Ovary (tissue), 9 donors: ENCODE data around the gene DNHD1. TPM values are rescaled to one million over a fixed set of nuclear protein-coding genes. Genes with fewer than 3 reads are reported as not detected.

Source experiments
- DNase-seq, 5 donors: peaks; one replicate each; pipeline ENCODE4 v3.0.0-alpha.2; 2019 to 2020
- H3K27ac ChIP-seq, 2 donors: fragments of 200-600 bp; one replicate each; pipeline versions ENCODE4 v1.5.1 to v1.8.0; 2019 to 2022
- H3K27me3 ChIP-seq: fragments of 200-600 bp; one replicate; pipeline ENCODE4 v1.8.0; 2022
- H3K36me3 ChIP-seq: fragments of 200-600 bp; sonication (generic); one replicate; pipeline ENCODE4 v1.5.1; 2019
- H3K4me1 ChIP-seq: one replicate; pipeline ENCODE4 v1.8.1; 2013; ENCODE audit warnings: mild to moderate bottlenecking, moderate library complexity; ENCODE audit not compliant: insufficient read depth
- H3K4me3 ChIP-seq: fragments of 200-600 bp; sonication (generic); one replicate; pipeline ENCODE4 v1.5.1; 2017
- H3K9me3 ChIP-seq, 2 donors: fragments of 200-600 bp in 1 of 2; sonication (generic) in 1 of 2; one replicate each; pipeline versions ENCODE4 v1.5.1 to v1.8.1; 2013 to 2019; ENCODE audit warnings: mild to moderate bottlenecking in 1 of 2, moderate library complexity in 1 of 2
- CTCF ChIP-seq, 3 donors: fragments of 450-650 bp in 2 of 3; fragments of 200-600 bp in 1 of 3; IDR thresholded peaks; one replicate each; pipeline versions ENCODE4 v1.5.1 to v1.8.0; 2016 to 2022; ENCODE audit warnings: antibody characterized with exemption in 3 of 3, mild to moderate bottlenecking in 1 of 3
- EP300 ChIP-seq: sonication (generic); formaldehyde crosslinking; IDR thresholded peaks from one replicate; pipeline ENCODE4 v1.6.1; 2017; ENCODE audit warnings: antibody characterized with exemption
- POLR2A ChIP-seq: fragments of 450-650 bp; IDR thresholded peaks from one replicate; pipeline ENCODE4 v1.6.1; 2017; ENCODE audit warnings: antibody characterized with exemption, mild to moderate bottlenecking, moderate library complexity
- WGBS, 3 donors: extraction: QIAGEN DNeasy Blood & Tissue Kit in 1 of 3; methylation state at CpG; one replicate each; pipeline versions ENCODE4 v1.1.5 to v1.1.7; 2013 to 2017; 5-methylcytosine and 5-hydroxymethylcytosine counted together
- intact Hi-C, 4 donors: fragments of 100-400 bp; cut with DNase I; formaldehyde crosslinking; loops; one replicate each; pipeline versions ENCODE4 v1.11.0 to v1.15.1; 2022 to 2023
- polyA plus RNA-seq, 2 donors: library from polyadenylated mRNA; stranded (reverse); fragments of 200-250 nt in 1 of 2; fragments of 350-450 nt in 1 of 2; fragmentation: Illumina TruSeq in 1 of 2; extraction: RNeasy Lipid Tissue Mini Kit (QIAGEN cat#74804) in 1 of 2; gene quantifications; one replicate each; pipeline ENCODE4 v1.2.3, GENCODE V29; 2013 to 2014
- total RNA-seq, 7 donors: library from RNA; depleted of rRNA in 2 of 7; stranded (reverse); fragments of >200 nt in 2 of 7; fragmentation: NEBNext Ultra II Directional in 3 of 7; extraction: Animal tissue kit (Norgen Biotek cat#: 25700) in 3 of 7; gene quantifications; one replicate each; pipeline versions ENCODE4 v1.1.0 to v1.2.4, GENCODE V29; 2016 to 2023
- donor health status: DM: no; HTN: no; CAD: no; lungs with moderate emphysema.
- donor health status: DM: no; HTN: no; CAD: no.
- donor health status: Bipolar disorder and iron deficiency.
- donor health status: DM: yes; HTN: yes; CAD: no.
- donor health status: DM: no; HTN: no; CAD: no.
- donor health status: DM: yes; HTN: yes; CAD: no.

The DNHD1 gene
- total and polyA plus RNA-seq, 9 donors: 4.0 to 27.6 (median 9.2) TPM

- H3K36me3 ChIP-seq: no peaks in the 10 kb centered on the region
- peak; percentile 89 to 95 (median 90) for DNase-seq
- WGBS, 3 donors: 0 to 1% (median 0%) methylated on average over 16 of the region's 16 CpGs
- H3K4me1 ChIP-seq: peaks cover 4% of the 10 kb centered on the region
- H3K27me3 ChIP-seq: no peaks in the 10 kb centered on the region
- no peak for TF ChIP-seq EP300
- TF ChIP-seq POLR2A: peak; percentile 47
- intact Hi-C loops: loop anchor here in 1 of 4 donors (5.0 kb wide), 1 partner anchor 137 kb away; the partner anchor contains the start of genes ARFIP2 and TIMM10B
- peak within 1 kb of the TSS; percentile 68 for H3K4me3 ChIP-seq
- H3K27ac ChIP-seq: peak within 1 kb of the TSS; percentile 54 to 55
- no peaks in the 10 kb centered on the region for H3K9me3 ChIP-seq
Measured at GRCh38 chr11:6619004-6619745, 122.1 kb downstream of the DNHD1 start, which contains the start of gene TPP1. TSS of gene TPP1 (minus strand) at chr11:6619422. CDS start at chr11:6619400, 22 bp downstream.

DNA sequence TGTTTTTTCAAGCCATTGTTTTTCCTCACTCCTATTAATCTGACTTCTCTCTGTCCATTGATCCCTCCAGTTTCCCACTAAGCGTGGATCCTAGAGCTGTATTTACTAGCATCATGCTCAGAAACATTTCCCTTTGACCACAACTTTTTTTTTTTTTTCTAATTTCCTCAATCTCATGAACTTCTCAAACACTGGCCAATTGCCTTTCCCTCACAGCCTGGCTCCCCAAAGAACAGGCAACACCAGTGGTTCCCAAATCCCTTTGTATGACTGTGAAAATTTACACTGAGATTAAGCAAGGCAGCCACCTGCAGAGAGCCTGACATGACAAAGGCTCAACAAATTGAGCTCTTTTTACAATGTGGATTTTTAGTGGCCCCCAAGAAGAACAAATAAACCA, 123.6 kb downstream of the DNHD1 start:
- Histone ChIP-seq H3K27ac (no peak overlapping the region), H3K4me1 (peaks cover 4% of the 10 kb centered on the region), H3K4me3 (no peak overlapping the region), H3K27me3 (no peaks in the 10 kb centered on the region), H3K9me3 (no peaks in the 10 kb centered on the region), H3K36me3 (no peaks in the 10 kb centered on the region)
- intact Hi-C loops: no loop called here
- 79 to 93% (median 89%) methylated on average over 1 of the region's 1 CpG for WGBS, 3 donors
- no peak for DNase-seq
- no peak for TF ChIP-seq POLR2A
- no peak for TF ChIP-seq CTCF (IDR thresholded peaks at IDR 0.05)
- no peak for TF ChIP-seq EP300

Other genes with a start within 250 kb of the DNHD1 start
- 1 to 10 TPM in 1 of 7 donors, under 1 TPM in 2, not detected in 4; 0.42 to 4.3 (median 0.80) TPM for gene CCKBR, start 237.4 kb upstream of the DNHD1 start, total RNA-seq
- 1 to 10 TPM in 1 of 2 donors, under 1 TPM in 1; 0.35 to 8.1 TPM for gene CCKBR, start 237.4 kb upstream of the DNHD1 start, polyA plus RNA-seq
- gene CAVIN3, start 176.8 kb upstream of the DNHD1 start, total RNA-seq: 100 to 1,000 TPM in 1 of 7 donors, 10 to 100 TPM in 6; 43.3 to 119 (median 70.3) TPM
- gene CAVIN3, start 176.8 kb upstream of the DNHD1 start, polyA plus RNA-seq: 10 to 100 TPM; 36.7 to 61.2 TPM
- 10 to 100 TPM; 12.9 to 35.4 (median 30.7) TPM for gene SMPD1, start 106.8 kb upstream of the DNHD1 start, total RNA-seq
- 10 to 100 TPM; 16.8 to 50.5 TPM for gene SMPD1, start 106.8 kb upstream of the DNHD1 start, polyA plus RNA-seq
- 10 to 100 TPM; 50.1 to 90.9 (median 60.4) TPM for gene APBB1, start 78.2 kb upstream of the DNHD1 start, total RNA-seq
- 10 to 100 TPM; 34.1 to 57.7 TPM for gene APBB1, start 78.2 kb upstream of the DNHD1 start, polyA plus RNA-seq
- 1 to 10 TPM in 5 of 7 donors, under 1 TPM in 2; 0.46 to 4.1 (median 2.4) TPM for gene HPX, start 56.3 kb upstream of the DNHD1 start, total RNA-seq
- 1 to 10 TPM in 1 of 2 donors, under 1 TPM in 1; 0.48 to 1.1 TPM for gene HPX, start 56.3 kb upstream of the DNHD1 start, polyA plus RNA-seq
- 10 to 100 TPM in 6 of 7 donors, 1 to 10 TPM in 1; 9.7 to 27.4 (median 19.7) TPM for gene TRIM3, start 23.3 kb upstream of the DNHD1 start, total RNA-seq
- gene TRIM3, start 23.3 kb upstream of the DNHD1 start, polyA plus RNA-seq: 10 to 100 TPM; 13.6 to 14.7 TPM
- gene ARFIP2, start 15.9 kb upstream of the DNHD1 start, total RNA-seq: 10 to 100 TPM; 43.6 to 70.4 (median 49.5) TPM
- gene ARFIP2, start 15.9 kb upstream of the DNHD1 start, polyA plus RNA-seq: 10 to 100 TPM; 35.8 to 37.8 TPM
- 10 to 100 TPM; 21.8 to 64.7 (median 38.4) TPM for gene TIMM10B, start 15.8 kb upstream of the DNHD1 start, total RNA-seq
- gene TIMM10B, start 15.8 kb upstream of the DNHD1 start, polyA plus RNA-seq: 10 to 100 TPM; 19.4 to 52.1 TPM
- 10 to 100 TPM in 5 of 7 donors, 1 to 10 TPM in 2; 8.2 to 25.5 (median 17.1) TPM for gene RRP8, start 106.3 kb downstream of the DNHD1 start, total RNA-seq
- 10 to 100 TPM; 13.4 to 32.7 TPM for gene RRP8, start 106.3 kb downstream of the DNHD1 start, polyA plus RNA-seq
- 100 to 1,000 TPM in 5 of 7 donors, 10 to 100 TPM in 2; 79.8 to 222 (median 140) TPM for gene ILK, start 106.5 kb downstream of the DNHD1 start, total RNA-seq
- 100 to 1,000 TPM; 126 to 337 TPM for gene ILK, start 106.5 kb downstream of the DNHD1 start, polyA plus RNA-seq
- gene TAF10, start 114.9 kb downstream of the DNHD1 start, total RNA-seq: 100 to 1,000 TPM in 2 of 7 donors, 10 to 100 TPM in 5; 45.1 to 109 (median 76.8) TPM
- gene TAF10, start 114.9 kb downstream of the DNHD1 start, polyA plus RNA-seq: 100 to 1,000 TPM in 1 of 2 donors, 10 to 100 TPM in 1; 40.0 to 183 TPM
- 10 to 100 TPM; 21.0 to 71.8 (median 58.2) TPM for gene TPP1, start 122.1 kb downstream of the DNHD1 start, total RNA-seq
- 100 to 1,000 TPM in 1 of 2 donors, 10 to 100 TPM in 1; 40.5 to 360 TPM for gene TPP1, start 122.1 kb downstream of the DNHD1 start, polyA plus RNA-seq
- 10 to 100 TPM; 14.8 to 36.8 (median 23.0) TPM for gene DCHS1, start 158.5 kb downstream of the DNHD1 start, total RNA-seq
- gene DCHS1, start 158.5 kb downstream of the DNHD1 start, polyA plus RNA-seq: 10 to 100 TPM in 1 of 2 donors, 1 to 10 TPM in 1; 5.2 to 20.2 TPM
- gene MRPL17, start 186.1 kb downstream of the DNHD1 start, total RNA-seq: 10 to 100 TPM; 23.0 to 37.9 (median 30.7) TPM
- gene MRPL17, start 186.1 kb downstream of the DNHD1 start, polyA plus RNA-seq: 10 to 100 TPM; 28.2 to 30.1 TPM